ENCODE measurements around the gene WNT5B.

DNA sequence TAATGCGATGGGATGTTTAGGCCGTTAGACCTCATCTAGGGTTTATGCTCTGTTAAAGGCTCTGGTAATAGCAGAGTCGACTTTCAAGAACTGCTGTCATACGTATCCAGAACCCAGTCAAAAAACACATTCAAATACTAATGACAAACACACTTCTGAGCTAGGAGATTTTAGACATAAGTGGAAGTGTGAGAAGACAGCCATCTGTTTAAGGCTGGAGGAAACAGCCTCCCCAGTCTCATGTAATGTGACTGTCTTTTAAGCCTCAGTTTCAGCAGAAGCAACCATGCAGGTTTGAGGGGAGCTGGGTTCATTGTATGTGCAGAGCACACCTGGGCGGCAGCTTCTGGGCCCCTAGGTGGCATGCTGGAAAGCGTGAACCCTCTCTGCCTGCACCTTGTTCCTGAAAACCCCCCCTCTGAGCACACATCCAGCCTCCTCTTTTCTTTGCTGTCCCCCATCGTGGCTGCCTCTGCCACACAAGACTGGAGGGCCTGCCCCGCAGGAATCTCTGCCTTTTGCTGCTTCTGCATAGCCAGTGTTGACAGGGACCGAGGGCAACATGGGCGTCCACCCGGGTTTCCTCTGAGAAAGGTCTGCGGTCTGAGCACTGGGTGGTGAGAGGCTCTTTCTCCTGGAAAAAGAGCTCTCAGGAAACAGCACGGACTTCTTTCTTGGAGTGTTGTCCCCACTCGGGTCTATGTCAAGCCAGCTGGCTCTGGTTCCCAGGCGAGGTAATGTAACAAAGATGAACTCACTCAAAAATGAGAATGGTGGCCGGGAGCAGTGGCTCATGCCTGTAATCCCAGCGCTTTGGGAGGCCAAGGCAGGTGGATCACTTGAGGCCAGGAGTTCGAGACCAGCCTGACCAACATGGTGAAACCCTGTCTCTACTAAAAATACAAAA is 11.6 kb downstream of the WNT5B start:
- TF ChIP-seq POLR2AphosphoS5 (IDR thresholded peaks at IDR 0.05; ENCODE audit: low read depth, low read length) (no peak), POU2F2 (IDR thresholded peaks at IDR 0.05; ENCODE audit: low read depth, low read length) (no peak), POLR2A (IDR thresholded peaks at IDR 0.05; ENCODE audit: low read depth, low read length) (no peak), TAF1 (IDR thresholded peaks at IDR 0.05; ENCODE audit: low read depth, low read length) (no peak), SPI1 (IDR thresholded peaks at IDR 0.05; ENCODE audit: low read depth, low read length) (no peak), PAX5 (IDR thresholded peaks at IDR 0.05; ENCODE audit: insufficient read depth, low read length, severe bottlenecking) (no peak)

All from GM12891 (cell line).